ENCODE data around the gene RMI2.

- TF ChIP-seq, protein P1, sequence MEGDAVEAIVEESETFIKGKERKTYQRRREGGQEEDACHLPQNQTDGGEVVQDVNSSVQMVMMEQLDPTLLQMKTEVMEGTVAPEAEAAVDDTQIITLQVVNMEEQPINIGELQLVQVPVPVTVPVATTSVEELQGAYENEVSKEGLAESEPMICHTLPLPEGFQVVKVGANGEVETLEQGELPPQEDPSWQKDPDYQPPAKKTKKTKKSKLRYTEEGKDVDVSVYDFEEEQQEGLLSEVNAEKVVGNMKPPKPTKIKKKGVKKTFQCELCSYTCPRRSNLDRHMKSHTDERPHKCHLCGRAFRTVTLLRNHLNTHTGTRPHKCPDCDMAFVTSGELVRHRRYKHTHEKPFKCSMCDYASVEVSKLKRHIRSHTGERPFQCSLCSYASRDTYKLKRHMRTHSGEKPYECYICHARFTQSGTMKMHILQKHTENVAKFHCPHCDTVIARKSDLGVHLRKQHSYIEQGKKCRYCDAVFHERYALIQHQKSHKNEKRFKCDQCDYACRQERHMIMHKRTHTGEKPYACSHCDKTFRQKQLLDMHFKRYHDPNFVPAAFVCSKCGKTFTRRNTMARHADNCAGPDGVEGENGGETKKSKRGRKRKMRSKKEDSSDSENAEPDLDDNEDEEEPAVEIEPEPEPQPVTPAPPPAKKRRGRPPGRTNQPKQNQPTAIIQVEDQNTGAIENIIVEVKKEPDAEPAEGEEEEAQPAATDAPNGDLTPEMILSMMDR (IDR thresholded peaks at IDR 0.05) = no peak
- TF ChIP-seq POLR2A (IDR thresholded peaks at IDR 0.05) (no peak), POLR2AphosphoS5 (IDR thresholded peaks at IDR 0.05) (no peak)
Observed at GRCh38 chr16:11393366-11393765, 48.1 kb downstream of the RMI2 start.
